Pons (tissue), 1 donor: Measurements from ENCODE around the gene CDK17.
"Not testable (repeated sequence)": the region's sequence is repeated elsewhere in the genome, so short reads cannot be mapped to it uniquely, and the experiment has no call there.

Source experiments
- DNase-seq: peaks from one replicate; pipeline ENCODE4 v3.0.0-alpha.2; 2016; ENCODE audit warnings: low spot score

CDK17 gene

DNA sequence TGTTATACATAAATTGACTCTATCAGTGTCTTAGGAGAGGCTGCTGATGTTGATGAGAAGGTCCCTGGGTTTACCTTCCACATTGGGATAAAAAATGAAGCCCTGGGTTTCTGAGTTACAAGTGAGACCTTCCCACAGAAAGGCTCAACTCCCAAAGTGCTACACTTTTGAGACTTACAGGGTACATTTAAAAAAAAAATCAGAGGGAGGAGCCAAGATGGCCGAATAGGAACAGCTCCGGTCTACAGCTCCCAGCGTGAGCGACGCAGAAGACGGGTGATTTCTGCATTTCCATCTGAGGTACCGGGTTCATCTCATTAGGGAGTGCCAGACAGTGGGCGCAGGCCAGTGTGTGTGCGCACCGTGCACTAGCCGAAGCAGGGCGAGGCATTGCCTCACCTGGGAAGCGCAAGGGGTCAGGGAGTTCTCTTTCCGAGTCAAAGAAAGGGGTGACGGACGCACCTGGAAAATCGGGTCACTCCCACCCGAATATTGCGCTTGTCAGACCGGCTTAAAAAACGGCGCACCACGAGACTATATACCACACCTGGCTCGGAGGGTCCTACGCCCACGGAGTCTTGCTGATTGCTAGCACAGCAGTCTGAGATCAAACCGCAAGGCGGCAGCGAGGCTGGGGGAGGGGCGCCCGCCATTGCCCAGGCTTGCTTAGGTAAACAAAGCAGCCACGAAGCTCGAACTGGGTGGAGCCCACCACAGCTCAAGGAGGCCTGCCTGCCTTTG is 84.3 kb downstream of the CDK17 start:
- DNase-seq = not testable (repeated sequence)

DNA sequence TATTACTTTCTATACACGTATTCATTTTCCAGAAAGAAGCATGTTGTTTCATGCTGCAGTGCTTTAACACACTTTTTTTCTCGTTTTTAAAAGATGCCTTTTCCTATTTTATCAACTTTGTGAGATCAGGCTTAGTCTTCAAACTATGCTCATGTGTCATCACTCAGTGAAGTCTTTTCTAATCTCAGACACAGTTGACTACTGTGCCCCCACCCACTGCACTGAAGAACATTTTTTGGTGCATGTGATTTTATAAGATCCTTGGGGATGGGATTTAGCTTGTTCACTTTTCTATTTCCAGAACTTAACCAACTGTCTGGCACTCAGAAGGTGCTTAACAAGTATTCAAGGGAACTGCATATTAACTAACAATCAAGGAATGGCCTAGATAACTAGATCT is 85.5 kb downstream of the CDK17 start:
- no peak for DNase-seq

DNA sequence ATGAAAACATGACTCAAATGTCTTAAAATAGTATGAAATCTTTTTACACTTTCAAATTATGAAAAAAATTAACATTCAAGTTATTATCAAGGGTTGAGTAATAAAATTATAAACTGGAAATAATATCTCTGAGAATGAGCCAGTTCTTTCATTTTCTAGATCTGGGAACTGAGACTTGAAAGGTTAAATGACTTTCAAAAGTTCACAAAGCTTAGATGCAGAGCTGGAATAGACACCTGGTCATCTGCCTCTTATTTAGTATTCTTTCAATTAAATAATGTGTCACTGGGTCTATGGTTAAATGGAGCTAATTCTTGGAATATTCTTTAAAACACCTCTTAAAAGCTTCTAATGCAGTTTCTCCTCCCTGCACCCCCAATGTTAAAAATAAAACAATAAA is 86.6 kb downstream of the CDK17 start:
- no peak for DNase-seq

DNA sequence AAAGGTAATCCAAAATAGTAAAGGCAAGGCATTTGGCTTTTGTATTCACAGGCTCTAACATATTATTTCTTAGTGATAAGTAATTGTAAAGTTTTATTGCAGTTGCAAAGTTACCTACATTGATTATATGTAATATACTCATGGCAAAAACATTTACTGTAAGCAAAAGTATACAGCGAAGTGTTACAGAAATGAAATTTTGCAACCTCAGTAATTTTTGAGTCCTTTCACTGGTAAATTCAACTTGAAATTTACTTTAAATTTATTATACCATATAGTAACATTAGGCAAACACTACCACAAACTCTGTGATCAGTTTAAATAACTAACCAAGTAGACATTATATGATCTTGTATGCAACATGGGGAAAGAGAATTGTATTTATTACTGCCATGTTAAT is 89.0 kb downstream of the CDK17 start:
- no peak for DNase-seq

DNA sequence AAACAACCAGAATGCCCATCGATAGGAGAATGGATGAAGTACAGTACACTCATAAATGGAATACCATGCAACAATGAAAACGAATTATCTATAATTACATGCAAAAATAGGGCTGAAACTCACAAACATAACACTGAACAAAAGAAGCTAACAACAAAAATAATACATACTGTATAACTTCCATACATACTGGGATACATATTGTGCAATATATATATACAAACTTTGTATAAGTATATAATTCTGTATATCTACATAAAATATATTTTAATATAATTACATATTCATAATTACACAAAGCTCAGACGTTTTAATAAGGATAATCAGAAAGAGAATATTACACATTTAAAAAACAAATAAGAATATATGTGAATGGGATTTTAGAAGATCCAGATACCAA is 90.2 kb downstream of the CDK17 start:
- no peak for DNase-seq

DNA sequence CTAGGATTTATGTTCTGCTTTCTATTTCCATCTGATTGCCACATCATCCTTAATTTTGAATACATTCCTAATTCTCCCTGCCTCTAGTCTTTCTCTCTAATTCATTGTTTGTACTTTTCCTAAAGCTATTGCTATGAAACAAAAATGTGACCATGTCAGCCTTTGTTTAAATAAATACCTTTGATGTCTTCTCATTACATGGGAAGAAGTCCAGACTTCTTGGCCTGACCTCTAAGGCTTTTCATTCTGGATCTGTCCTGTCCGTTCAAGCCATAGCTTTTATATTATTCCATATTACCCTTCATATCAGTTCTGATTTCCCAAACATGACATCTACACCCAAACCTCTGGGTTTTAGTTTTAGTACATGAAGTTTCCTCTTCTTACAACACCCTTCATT is 91.4 kb downstream of the CDK17 start:
- no peak for DNase-seq

DNA sequence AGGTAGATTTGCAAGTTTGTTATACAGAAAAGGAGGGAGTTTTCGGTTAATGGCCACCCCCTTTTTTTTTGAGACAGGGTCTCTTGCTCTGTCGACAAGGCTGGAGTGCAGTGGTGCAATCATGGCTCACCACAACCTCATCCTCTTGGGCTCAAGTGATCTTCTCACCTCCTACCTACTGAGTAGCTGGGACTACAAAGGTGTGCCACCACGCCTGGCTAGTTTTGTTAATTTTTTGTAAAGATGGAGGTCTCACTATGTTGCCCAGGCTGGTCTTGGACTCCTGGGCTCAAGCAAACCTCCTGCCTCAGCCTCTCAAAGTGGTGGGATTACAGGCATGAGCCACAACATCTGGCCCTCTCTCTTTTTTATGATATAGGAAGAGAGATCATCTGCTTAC is 94.6 kb downstream of the CDK17 start:
- no peak for DNase-seq

DNA sequence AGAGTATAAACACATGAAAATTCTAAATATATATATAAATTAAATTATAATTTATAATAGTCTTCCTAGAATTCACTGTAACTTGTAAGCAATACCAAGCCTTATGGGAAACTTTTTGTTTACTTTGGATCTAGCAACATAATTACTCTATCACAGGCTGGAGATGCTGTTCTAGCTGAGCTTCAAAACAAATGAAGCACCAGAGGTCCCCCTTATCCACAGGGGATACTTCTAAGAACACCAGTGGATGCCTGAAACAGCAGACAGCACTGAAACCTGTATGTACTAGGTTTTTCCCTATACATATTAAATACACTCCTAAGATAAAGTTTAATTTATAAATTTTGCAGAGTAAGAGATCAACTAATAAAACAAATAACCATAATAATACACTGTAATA is 96.6 kb downstream of the CDK17 start:
- DNase-seq = peak; percentile 34

DNA sequence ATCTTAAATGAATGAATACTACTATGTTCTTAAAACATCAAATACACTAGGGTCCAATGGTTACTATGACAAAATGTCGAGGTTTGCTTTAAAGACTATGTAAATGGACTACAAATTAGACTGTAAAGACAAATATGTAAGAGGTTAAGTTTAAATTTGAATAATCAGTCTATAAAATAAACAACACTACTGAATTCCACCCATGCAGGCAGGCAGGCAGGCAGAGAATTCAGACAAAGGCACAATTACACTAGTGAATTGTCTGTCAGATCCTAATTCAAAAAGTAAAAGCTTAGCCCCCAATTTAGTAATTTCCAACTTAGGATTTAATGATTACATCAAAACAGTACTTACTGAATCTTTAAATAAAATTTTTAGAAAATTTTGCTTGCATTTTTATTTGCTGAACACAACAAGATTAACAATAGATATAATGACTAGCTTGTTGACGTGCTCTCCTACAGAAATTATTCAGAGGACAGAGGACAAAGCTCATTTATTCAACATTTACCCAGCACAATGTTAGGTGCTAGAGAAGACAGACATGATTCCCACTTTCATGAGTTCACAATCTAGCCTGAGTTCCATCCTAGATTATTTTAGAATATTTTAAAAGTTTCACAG is 97.4 kb downstream of the CDK17 start:
- DNase-seq = peak; percentile 95

DNA sequence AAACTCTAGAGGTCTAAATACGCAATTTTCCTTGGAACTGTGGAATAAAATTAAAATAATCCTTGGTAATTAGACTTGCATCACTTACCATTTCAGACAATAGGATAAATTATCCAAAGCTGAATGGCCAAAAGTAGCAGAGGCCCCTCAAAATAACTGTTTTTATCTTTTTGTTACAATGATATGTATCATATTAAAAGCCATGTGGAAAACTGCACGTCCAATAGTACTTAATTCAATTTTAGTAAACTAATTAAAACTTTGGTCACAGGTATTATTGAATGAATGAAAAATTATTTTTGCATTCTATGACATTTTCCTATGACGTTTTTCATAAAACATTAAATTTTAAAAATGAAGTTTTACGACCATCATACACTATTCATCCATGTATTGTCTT is 98.5 kb downstream of the CDK17 start:
- DNase-seq = no peak

DNA sequence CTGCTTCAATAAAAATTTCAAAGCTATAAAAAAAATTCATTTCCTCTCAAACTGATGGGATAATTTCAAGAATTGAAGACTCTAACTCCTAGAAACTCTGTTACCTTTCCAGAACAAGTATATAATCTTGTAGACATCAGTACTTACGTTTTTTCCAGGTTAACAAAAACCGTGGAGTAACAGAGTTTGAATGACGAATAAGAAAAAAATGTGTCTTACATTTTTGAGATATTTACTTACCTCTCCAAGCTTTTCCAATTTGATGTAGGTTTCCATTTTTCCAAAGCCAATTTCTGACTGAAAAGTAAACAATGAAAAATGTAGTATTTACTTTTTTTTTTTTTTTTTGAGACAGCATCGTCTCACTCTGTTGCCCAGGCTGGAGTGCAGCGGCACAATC is 100.2 kb downstream of the CDK17 start:
- DNase-seq = no peak

DNA sequence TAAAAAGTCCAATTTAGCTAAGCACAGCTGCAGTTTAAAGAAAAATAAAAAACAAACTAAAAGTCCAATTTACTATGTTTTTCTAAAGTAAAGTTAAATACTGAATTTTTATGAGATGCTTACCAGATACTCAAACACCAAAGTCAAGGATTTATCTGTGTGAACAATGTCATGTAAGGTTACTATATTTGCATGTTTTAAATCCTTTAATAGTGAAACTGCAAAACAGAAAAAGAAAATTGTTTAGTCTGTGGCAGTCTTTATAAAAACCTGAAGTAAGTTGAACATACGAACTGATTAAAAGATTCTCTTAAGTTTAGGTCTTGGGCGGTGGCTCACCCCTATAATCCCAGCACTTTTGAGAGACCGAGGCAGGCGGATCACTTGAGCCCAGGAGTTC is 102.7 kb downstream of the CDK17 start:
- DNase-seq = no peak

DNA sequence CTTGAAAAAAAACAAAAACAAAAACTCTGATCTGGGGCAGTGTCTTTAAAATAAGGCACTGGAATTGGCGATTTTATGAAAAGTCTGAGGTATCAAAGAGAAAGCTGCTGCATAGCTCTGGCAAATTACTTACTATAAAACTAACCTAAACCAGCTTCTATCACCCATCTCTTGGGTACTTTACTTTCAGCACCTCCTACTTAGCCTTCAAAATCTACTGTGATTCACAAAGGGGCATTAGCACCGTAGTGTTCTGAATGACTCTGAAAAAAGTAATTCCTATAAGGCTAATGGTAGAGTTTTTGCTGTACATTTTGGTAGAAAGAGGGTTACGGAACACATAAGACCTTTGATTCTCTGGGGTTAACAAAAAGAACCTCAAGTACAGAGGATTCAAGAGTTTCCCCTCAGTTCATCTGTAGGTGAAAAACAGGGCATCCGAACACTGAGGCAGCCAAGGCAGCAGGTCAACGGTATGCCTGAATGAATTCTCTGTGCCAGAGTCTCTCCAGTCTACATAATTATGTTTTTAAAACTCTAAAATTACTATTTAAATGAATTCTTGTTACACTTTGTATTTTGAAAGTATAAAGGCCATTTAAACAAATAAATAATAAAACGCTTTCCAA is 104.6 kb downstream of the CDK17 start:
- no peak for DNase-seq

DNA sequence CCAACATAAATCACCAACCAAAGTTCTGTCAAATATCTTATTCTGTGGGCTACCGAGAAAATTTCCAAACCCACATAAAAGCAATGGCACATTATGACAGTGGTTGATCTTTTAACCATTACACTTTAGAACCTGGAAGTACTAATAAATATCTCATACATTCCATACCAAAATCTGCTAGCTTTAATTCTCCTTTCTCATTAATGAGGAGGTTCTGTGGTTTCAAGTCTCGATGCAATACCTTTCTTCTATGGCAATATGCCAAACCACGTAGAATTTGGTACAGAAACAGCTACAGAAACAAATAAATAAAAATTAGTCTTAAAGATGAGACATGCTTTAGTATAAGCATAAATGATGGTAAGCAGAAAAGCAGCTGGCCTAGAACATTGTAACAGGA is 105.4 kb downstream of the CDK17 start:
- no peak for DNase-seq

DNA sequence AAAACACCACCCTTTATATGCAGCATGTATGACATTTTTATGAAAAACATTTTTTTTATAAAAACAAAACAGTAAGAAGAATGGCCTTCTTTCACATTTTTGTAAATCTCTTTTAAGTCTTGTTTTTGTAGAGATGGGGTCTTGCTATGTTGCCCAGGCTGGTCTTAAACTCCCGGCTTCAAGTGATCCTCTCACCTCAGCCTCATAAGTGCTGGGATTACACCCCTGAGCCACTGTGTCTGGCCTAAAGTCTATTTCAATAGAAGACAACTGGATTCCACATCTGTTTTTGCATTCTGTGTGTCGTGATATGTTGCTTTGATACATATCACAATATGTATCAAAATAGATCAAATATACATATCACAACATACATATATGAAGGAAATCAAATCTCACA is 107.1 kb downstream of the CDK17 start:
- no peak for DNase-seq

DNA sequence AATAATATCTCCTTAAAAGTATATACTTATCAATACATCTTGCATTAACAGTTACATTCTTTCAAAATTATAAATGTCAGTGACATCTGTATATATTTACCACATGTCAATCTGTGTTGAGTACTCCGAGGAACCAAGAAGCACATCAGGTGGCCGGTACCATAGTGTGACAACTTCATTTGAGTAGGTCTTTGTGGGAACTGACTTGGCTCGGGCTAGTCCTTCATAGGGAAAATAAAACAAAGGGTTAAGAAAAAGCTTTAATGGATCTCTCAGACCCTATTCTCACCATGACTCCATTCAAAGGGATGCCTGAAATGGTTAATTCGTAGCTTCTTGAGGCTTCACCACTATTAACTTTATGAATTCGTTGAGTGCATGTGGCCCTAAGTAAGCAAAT is 111.2 kb downstream of the CDK17 start:
- DNase-seq = no peak

DNA sequence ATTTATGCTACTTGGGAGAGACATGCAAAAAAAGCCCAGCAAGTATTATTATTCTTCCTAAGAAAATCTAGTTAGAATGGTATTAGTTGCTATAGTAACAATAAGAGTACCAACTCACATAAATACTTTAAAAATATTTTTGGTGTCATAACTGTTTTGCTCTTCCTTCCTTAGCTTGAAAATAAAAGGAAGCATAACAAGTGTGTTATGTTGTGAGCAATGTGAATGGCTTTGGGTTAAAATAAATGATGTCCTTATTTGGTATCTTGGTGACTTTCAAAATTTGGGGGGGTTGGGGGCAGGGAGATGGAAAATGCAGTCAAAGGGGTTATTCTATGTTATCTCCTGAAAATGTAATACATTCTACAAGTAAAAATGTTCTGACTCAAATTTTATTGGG is 115.1 kb downstream of the CDK17 start:
- DNase-seq = no peak

DNA sequence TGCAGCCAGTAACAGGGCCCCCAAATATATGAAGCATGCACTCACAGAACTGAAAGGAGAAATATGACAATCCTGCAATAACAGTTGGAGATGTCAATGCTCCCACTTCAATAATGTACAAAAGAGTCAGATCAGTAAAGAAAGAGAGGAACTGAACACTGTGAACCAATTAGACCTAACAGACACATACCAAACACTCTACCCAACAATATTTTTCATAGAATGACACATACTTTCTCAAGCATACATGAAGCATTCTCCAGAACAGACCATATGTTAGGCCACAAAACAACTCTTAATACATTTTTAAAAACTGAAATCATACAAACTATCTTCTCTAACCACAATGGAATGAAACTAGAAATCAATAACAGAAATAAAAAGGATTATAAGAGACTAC is 125.9 kb downstream of the CDK17 start:
- no peak for DNase-seq

DNA sequence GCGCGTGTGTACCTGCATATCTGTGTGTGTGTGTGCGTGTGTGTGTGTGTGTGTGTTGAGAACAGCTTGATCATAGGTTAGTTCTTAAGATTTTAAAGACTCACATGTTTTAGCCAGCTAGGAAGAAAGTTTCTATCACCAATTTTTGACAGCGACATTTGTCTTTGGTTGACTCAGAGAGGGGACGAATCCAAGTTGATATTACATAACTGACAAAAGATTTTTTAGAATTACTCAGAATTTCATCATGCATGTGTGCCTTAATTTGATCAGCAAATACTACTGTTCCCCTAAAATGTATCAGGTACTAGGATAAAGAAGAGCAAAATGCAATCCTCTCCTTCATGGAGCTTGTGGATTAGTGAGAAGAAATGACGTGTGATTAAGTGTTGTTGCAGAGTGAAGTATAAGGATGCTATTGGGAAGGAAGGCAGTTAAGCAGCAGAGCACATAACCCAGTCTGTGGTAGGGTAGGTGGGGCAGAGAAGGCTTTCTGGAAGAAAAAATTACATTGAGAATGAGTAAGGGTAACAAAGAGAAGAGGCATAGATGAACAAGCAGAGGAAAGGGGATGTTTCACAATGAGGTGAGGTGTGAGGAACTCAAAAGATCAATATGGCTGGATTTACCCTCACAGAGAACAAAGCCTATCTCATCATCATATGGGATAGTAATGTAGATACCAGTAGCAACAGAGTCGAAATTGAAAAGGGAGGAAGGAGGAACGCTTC is 128.6 kb downstream of the CDK17 start:
- no peak for DNase-seq

DNA sequence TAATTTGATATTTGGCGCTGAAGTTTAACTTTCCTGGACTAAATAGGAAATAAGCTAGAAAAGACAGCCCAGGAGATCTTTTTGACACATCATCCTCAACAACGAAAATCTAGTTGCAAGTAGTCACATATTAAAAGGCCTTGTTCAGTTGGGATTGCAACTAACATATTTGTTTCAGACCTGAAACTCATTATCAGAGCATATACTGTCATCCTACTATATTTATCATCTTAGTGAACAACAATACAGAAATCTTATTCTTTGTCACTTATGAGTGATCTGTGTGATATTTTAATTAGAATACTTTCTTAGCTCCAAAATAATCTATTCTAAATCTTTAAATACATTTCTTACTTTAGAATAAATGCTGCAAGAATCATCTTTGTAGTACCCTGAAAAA is 134.0 kb downstream of the CDK17 start:
- DNase-seq = no peak

DNA sequence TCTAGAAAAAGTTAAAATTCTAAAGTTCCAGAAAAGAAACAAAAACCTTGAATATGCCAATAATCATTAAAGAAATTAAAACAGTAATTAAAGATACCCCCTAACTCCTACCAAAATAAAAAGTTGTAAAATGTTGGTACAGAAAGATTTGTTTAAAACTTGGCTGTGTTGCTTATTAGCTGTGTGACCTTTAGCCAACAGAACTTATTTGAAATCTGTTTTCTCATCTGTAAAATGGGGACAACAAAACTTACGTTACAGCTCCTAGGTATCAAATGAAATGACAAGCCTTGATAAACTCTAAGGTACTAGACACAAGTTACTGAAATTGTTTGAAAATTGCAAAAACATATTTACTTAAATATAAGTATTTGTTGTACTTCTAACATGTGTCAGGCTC is 134.4 kb downstream of the CDK17 start:
- no peak for DNase-seq

DNA sequence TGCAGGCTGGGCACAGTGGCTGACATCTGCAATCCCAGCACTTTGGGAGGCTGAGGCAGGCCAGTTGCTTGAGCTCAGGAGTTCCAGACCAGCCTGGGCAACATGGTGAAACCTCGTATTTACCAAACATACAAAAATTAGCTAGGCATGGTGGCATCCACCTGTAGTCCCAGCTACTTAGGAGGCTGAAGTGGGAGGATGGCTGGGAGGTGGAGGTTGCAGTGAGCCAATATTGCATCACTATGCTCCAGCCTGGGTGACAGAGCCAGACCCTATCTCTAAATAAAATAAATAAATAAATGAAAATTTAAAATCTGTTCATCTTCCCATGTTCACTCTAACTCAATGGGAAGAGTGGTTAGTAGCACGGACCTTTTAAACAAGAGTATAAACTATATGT is 134.8 kb downstream of the CDK17 start:
- DNase-seq = no peak

DNA sequence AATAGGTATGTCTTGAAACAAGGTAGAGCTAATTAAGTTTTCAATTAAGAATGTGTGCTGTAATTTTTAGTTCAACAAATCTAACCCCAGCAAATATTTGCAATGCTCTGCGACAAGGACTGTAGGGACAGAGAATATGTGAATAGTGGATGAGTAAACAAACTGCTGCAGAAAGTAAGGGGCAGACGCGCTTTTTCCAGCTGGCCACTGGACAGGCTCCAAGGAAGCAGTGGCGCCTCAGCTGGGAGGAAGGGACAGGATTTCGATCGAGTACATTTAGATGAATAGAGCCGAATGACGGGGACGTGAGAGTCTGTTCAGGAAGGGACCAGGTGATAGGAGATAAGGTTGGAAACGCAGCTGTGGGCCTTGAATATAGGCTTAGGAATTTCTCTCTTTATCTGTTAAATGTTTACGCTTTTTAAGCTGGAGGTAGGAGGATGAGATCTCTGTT is 136.8 kb downstream of the CDK17 start:
- DNase-seq = no peak
